ENCODE results near the gene RFPL2.
A peak's percentile ranks its signal among the peaks of the same experiment; 100 is the strongest.
"Not testable (repeated sequence)": the region's sequence is repeated elsewhere in the genome, so short reads cannot be mapped to it uniquely, and the experiment has no call there.

Gene RFPL2

GRCh38 chr22:32164075-32164860, 40.6 kb downstream of the RFPL2 start:
- no peak for DNase-seq (ENCODE audit: low read depth in 2 of 2)

- DNase-seq (ENCODE audit: low read depth in 2 of 2): not testable (repeated sequence)
Observed at GRCh38 chr22:32160411-32160810, 44.5 kb downstream of the RFPL2 start.

GRCh38 chr22:32158712-32159533, 46.0 kb downstream of the RFPL2 start, which contains the start of gene C22orf42:
TSS of gene C22orf42 (minus strand) at chr22:32159303. CDS start at chr22:32159215, 88 bp downstream.
- DNase-seq (ENCODE audit: low read depth in 2 of 2): no peak

GRCh38 chr22:32157632-32158031, 47.2 kb downstream of the RFPL2 start:
- DNase-seq (ENCODE audit: low read depth in 2 of 2): not testable (repeated sequence)

- not testable (repeated sequence) for DNase-seq (ENCODE audit: low read depth in 2 of 2)
Observed at GRCh38 chr22:32154727-32155126, 50.1 kb downstream of the RFPL2 start.

GRCh38 chr22:32151641-32152040, 53.2 kb downstream of the RFPL2 start:
- not testable (repeated sequence) for DNase-seq (ENCODE audit: low read depth in 2 of 2)

GRCh38 chr22:32150647-32151046, 54.2 kb downstream of the RFPL2 start:
- not testable (repeated sequence) for DNase-seq (ENCODE audit: low read depth in 2 of 2)

GRCh38 chr22:32148372-32148771, 56.5 kb downstream of the RFPL2 start:
- DNase-seq (ENCODE audit: low read depth in 2 of 2): not testable (repeated sequence)

GRCh38 chr22:32147128-32147527, 57.7 kb downstream of the RFPL2 start:
- DNase-seq (ENCODE audit: low read depth in 2 of 2): not testable (repeated sequence)

- no peak for DNase-seq (ENCODE audit: low read depth in 2 of 2)
Observed at GRCh38 chr22:32144496-32145274, 60.2 kb downstream of the RFPL2 start.

GRCh38 chr22:32142600-32142999, 62.3 kb downstream of the RFPL2 start:
- peak in 1 of 2 donors; percentile 30 for DNase-seq (ENCODE audit: low read depth in 2 of 2)

- not testable (repeated sequence) for DNase-seq (ENCODE audit: low read depth in 2 of 2)
Observed at GRCh38 chr22:32140688-32141087, 64.2 kb downstream of the RFPL2 start.

All from stimulated activated CD8-positive, alpha-beta memory T cell treated with anti-CD3 and anti-CD28 coated beads, Interleukin-15, amount 100 ng/mL, for 4 hours (primary cell).